IMR-90 (cell line): Measurements from ENCODE around the gene PIAS2. TPM values are rescaled to one million over a fixed set of nuclear protein-coding genes. Genes with fewer than 3 reads are reported as not detected.
"Not testable (repeated sequence)": the region's sequence is repeated elsewhere in the genome, so short reads cannot be mapped to it uniquely, and the experiment has no call there.

Experiments used
- ATAC-seq: fragments of 200-7000 bp; cut with Tn5 transposase; 2 replicates; pipeline ENCODE4 v1.9.1; 2020; ENCODE audit warnings: low read depth, mild to moderate bottlenecking, moderate library complexity
- BruUV-seq: library from RNA; stranded (reverse); fragments of 400-500 nt; replicated peaks from 2 replicates; lab custom pipeline; 2021; lab: Mats Ljungman, UMichigan
- CTCF ChIA-PET: fragments of 300-600 bp; formaldehyde crosslinking; extraction: SDS; loops from one replicate; lab custom pipeline; 2021; ENCODE audit warnings: antibody characterized with exemption; lab: Yijun Ruan, JAX
- POLR2A ChIA-PET: fragments of 300-600 bp; sonication (Branson Sonifier 250); formaldehyde crosslinking; loops from one replicate; lab custom pipeline; 2022; ENCODE audit warnings: antibody characterized with exemption; ENCODE audit not compliant: unreplicated experiment; lab: Charles Lee
- DNase-seq: peaks from one replicate; pipeline ENCODE4 v3.0.0; 2013
- H2AFZ ChIP-seq: replicated peaks from 2 replicates; pipeline ENCODE3; 2013; ENCODE audit warnings: low read length, mild to moderate bottlenecking; ENCODE audit not compliant: poor library complexity
- H2AK5ac ChIP-seq: 2 replicates; pipeline ENCODE4 v1.6.1; 2013; ENCODE audit warnings: low read depth, low read length, inconsistent platforms
- H2AK9ac ChIP-seq: replicated peaks from 2 replicates; pipeline ENCODE3; 2013; ENCODE audit warnings: mild to moderate bottlenecking, low read depth, low read length, moderate library complexity; ENCODE audit not compliant: poor library complexity
- H2BK120ac ChIP-seq: 2 replicates; pipeline ENCODE4 v1.6.1; 2013; ENCODE audit warnings: low read depth, low read length, inconsistent platforms
- H2BK15ac ChIP-seq: 3 replicates; pipeline ENCODE4 v1.6.1; 2013; ENCODE audit warnings: low read depth, low read length, inconsistent platforms
- H2BK20ac ChIP-seq: 2 replicates; pipeline ENCODE4 v1.6.1; 2013; ENCODE audit warnings: low read depth, mild to moderate bottlenecking, inconsistent platforms, low read length, moderate library complexity
- H2BK5ac ChIP-seq: 2 replicates; pipeline ENCODE4 v1.6.1; 2013; ENCODE audit warnings: mild to moderate bottlenecking, low read depth, low read length, inconsistent platforms; ENCODE audit not compliant: poor library complexity, severe bottlenecking
- H3K14ac ChIP-seq: replicated peaks from 2 replicates; pipeline ENCODE4 v1.6.1; 2013; ENCODE audit warnings: low read depth, low read length, inconsistent platforms
- H3K18ac ChIP-seq: 2 replicates; pipeline ENCODE4 v1.6.1; 2013; ENCODE audit warnings: low read depth, low read length, control low read depth
- H3K23ac ChIP-seq: 2 replicates; pipeline ENCODE4 v1.6.1; 2013; ENCODE audit warnings: low read depth, low read length, inconsistent platforms
- H3K27ac ChIP-seq: 2 replicates; pipeline ENCODE4 v1.5.1; 2013; ENCODE audit warnings: mild to moderate bottlenecking, control low read depth, low read length; ENCODE audit not compliant: insufficient read depth
- H3K27me3 ChIP-seq: 2 replicates; pipeline ENCODE4 v1.6.1; 2013; ENCODE audit warnings: low read length; ENCODE audit not compliant: control insufficient read depth, insufficient read depth
- H3K36me3 ChIP-seq: 2 replicates; pipeline ENCODE4 v1.6.1; 2013; ENCODE audit warnings: low read length, mixed read lengths; ENCODE audit not compliant: control insufficient read depth, insufficient read depth
- H3K4ac ChIP-seq: 2 replicates; pipeline ENCODE4 v1.6.1; 2013; ENCODE audit warnings: low read depth, low read length, inconsistent platforms
- H3K4me1 ChIP-seq: 2 replicates; pipeline ENCODE4 v1.6.1; 2013; ENCODE audit warnings: low read length, mixed read lengths; ENCODE audit not compliant: control insufficient read depth, insufficient read depth
- H3K4me2 ChIP-seq: 2 replicates; pipeline ENCODE4 v1.6.1; 2013; ENCODE audit warnings: low read depth, mild to moderate bottlenecking, control low read depth, low read length, moderate library complexity
- H3K4me3 ChIP-seq: 2 replicates; pipeline ENCODE4 v1.5.1; 2013; ENCODE audit warnings: low read depth, mild to moderate bottlenecking, control low read depth, low read length, moderate library complexity; ENCODE audit not compliant: insufficient read depth
- H3K56ac ChIP-seq: 2 replicates; pipeline ENCODE4 v1.6.1; 2013; ENCODE audit warnings: low read length, inconsistent platforms; ENCODE audit not compliant: insufficient read depth; ENCODE audit errors: extremely low read depth
- H3K79me1 ChIP-seq, 2 experiments: 2 replicates each; pipeline ENCODE4 v1.6.1; 2013; ENCODE audit warnings: low read length in 2 of 2, inconsistent platforms in 1 of 2, low read depth in 1 of 2
- H3K9ac ChIP-seq: 2 replicates; pipeline ENCODE4 v1.6.1; 2013; ENCODE audit warnings: low read depth, low read length, control low read depth
- H3K9me1 ChIP-seq: 2 replicates; pipeline ENCODE4 v1.6.1; 2013; ENCODE audit warnings: low read length, inconsistent platforms; ENCODE audit not compliant: insufficient read depth
- H3K9me3 ChIP-seq: 2 replicates; pipeline ENCODE4 v1.6.1; 2013; ENCODE audit warnings: low read length; ENCODE audit not compliant: control insufficient read depth, insufficient read depth
- H4K20me1 ChIP-seq: 2 replicates; pipeline ENCODE4 v1.6.1; 2013; ENCODE audit warnings: low read length, inconsistent platforms; ENCODE audit not compliant: insufficient read depth
- H4K5ac ChIP-seq: 2 replicates; pipeline ENCODE4 v1.6.1; 2013; ENCODE audit warnings: mild to moderate bottlenecking, low read depth, low read length, control low read depth
- H4K8ac ChIP-seq, 2 experiments: 2 replicates each; pipeline ENCODE4 v1.6.1; 2013; ENCODE audit warnings: low read depth in 2 of 2, low read length in 2 of 2, control low read depth in 1 of 2, inconsistent platforms in 1 of 2
- H4K91ac ChIP-seq: 2 replicates; pipeline ENCODE4 v1.6.1; 2013; ENCODE audit warnings: low read depth, low read length, inconsistent platforms; ENCODE audit not compliant: insufficient read depth
- WGBS, 2 experiments: methylation state at CpG; one replicate each; pipeline versions ENCODE4 v1.1.5 to v1.1.7; 2013; ENCODE audit warnings: missing lambda C conversion rate in 2 of 2; ENCODE audit not compliant: insufficient read length in 1 of 2; ENCODE audit errors: extremely low coverage in 2 of 2; 5-methylcytosine and 5-hydroxymethylcytosine counted together
- dilution Hi-C: fragments of 300-500 bp; cut with HindIII; formaldehyde crosslinking; loops from one replicate; pipeline ENCODE4 v1.14.3; 2018; ENCODE audit warnings: low sequenced_read_pairs; ENCODE audit not compliant: unreplicated experiment
- in situ Hi-C: fragments of 300-500 bp; cut with MboI; formaldehyde crosslinking; loops from 3 replicates; pipeline ENCODE4 v1.14.3; 2019; ENCODE audit warnings: low sequenced_read_pairs, inconsistent platforms, mixed read lengths
- intact Hi-C: fragments of 100-400 bp; cut with micrococcal nuclease; formaldehyde crosslinking; loops from 2 replicates; pipeline ENCODE4 v1.10.0; 2022
- polyA plus RNA-seq, 3 experiments: library from polyadenylated mRNA; depleted of rRNA; stranded (reverse); fragments of >200 nt; gene quantifications; 2 replicates each; pipeline ENCODE4 v1.2.3, GENCODE V29; 2012; ENCODE audit warnings: low replicate concordance in 1 of 3
- total RNA-seq: library from RNA; depleted of rRNA; stranded (reverse); fragments of >200 nt; gene quantifications from 2 replicates; pipeline ENCODE4 v1.2.3, GENCODE V29; 2012

The PIAS2 gene
- total and polyA plus RNA-seq, 2 of the 4 experiments (the other 2 are of a cell fraction): 15.1 to 28.9 TPM

GRCh38 chr18:46963656-46964578 is 46.6 kb upstream of the PIAS2 start:
- H2AK5ac ChIP-seq, H3K27me3 ChIP-seq, H2BK5ac ChIP-seq, H4K8ac ChIP-seq, H3K9me1 ChIP-seq, H2BK20ac ChIP-seq, H3K56ac ChIP-seq, H3K27ac ChIP-seq, H3K36me3 ChIP-seq, H4K20me1 ChIP-seq, POLR2A ChIA-PET, H3K23ac ChIP-seq, H4K5ac ChIP-seq, dilution Hi-C loops, H3K4me2 ChIP-seq, H2BK120ac ChIP-seq, H2AFZ ChIP-seq, BruUV-seq, H3K79me1 ChIP-seq, H3K4ac ChIP-seq, H2BK15ac ChIP-seq, DNase-seq, H3K4me1 ChIP-seq, H3K9ac ChIP-seq, H4K91ac ChIP-seq, H3K4me3 ChIP-seq, in situ Hi-C loops, H3K14ac ChIP-seq, CTCF ChIA-PET, H3K18ac ChIP-seq, intact Hi-C loops, ATAC-seq, H2AK9ac ChIP-seq: not testable (repeated sequence)
- H3K9me3 ChIP-seq: peaks cover 10% of the 10 kb centered on the region
- WGBS, 2 experiments: no CpG with 5 or more reads among the region's 79 CpGs
